ENCODE results near the gene USP3. TPM values are rescaled to one million over a fixed set of nuclear protein-coding genes. Genes with fewer than 3 reads are reported as not detected.
A peak's percentile ranks its signal among the peaks of the same experiment; 100 is the strongest.

Gene USP3
- total and polyA plus RNA-seq, 2 of the 4 experiments (the other 2 are of a cell fraction), result 17.3 to 52.3 TPM

GRCh38 chr15:63551400-63551799 lies 47.0 kb downstream of the USP3 start:
- peak overlapping the region; percentile 82; the same call in 1 of the 2 replicates for H3K18ac ChIP-seq (ENCODE audit: low read depth, low read length)
- ChIA-PET CTCF (no interaction called here), POLR2A (ENCODE audit: unreplicated experiment) (no interaction called here)
- H2BK5ac ChIP-seq (ENCODE audit: low read depth, low read length, poor library complexity, severe bottlenecking), result peak overlapping the region; percentile 84
- H4K5ac ChIP-seq (ENCODE audit: low read depth, low read length), result peak overlapping the region; percentile 61; the same call in 1 of the 2 replicates
- WGBS, 2 experiments (ENCODE audit: extremely low coverage in 2 of 2, insufficient read length in 1 of 2), result no CpG with 5 or more reads among the region's 1 CpG
- 0 out of 2 replicates have a peak overlapping the region, but pooled peaks have one; percentile 27 for H2AK5ac ChIP-seq (ENCODE audit: low read depth, low read length)
- dilution Hi-C loops (cut with HindIII; ENCODE audit: low sequenced_read_pairs, unreplicated experiment), result no loop called here
- H2BK15ac ChIP-seq (ENCODE audit: low read depth, low read length), result no peak overlapping the region; the same call in 2 of the 3 replicates
- 0 out of 2 replicates have a peak overlapping the region, but pooled peaks have one; percentile 55 for H3K23ac ChIP-seq (ENCODE audit: low read depth, low read length)
- H3K9me3 ChIP-seq (ENCODE audit: control insufficient read depth, insufficient read depth, low read length), result no peaks in the 10 kb centered on the region
- H3K9ac ChIP-seq (ENCODE audit: low read depth, low read length), result no peak overlapping the region
- 0 out of 2 replicates have a peak overlapping the region, but pooled peaks have one; percentile 52 for H2BK120ac ChIP-seq (ENCODE audit: low read depth, low read length)
- H2AFZ ChIP-seq (replicated peaks; ENCODE audit: low read length, poor library complexity), result no peak overlapping the region
- H2AK9ac ChIP-seq (replicated peaks; ENCODE audit: low read depth, low read length, poor library complexity), result no peak overlapping the region
- intact Hi-C loops (cut with micrococcal nuclease), result no loop called here
- H3K27ac ChIP-seq (ENCODE audit: insufficient read depth, low read length), result peak overlapping the region; percentile 66; the same call in 1 of the 2 replicates
- H3K27me3 ChIP-seq (ENCODE audit: control insufficient read depth, insufficient read depth, low read length), result no peaks in the 10 kb centered on the region
- TF ChIP-seq RCOR1 (IDR thresholded peaks at IDR 0.05; ENCODE audit: insufficient replicate concordance, low read length) (no peak), CEBPB (IDR thresholded peaks at IDR 0.05; ENCODE audit: low read depth, low read length) (peak; percentile 95), RFX5 (IDR thresholded peaks at IDR 0.05; ENCODE audit: low read depth, low read length) (no peak), POLR2A (IDR thresholded peaks at IDR 0.05; ENCODE audit: low read depth, low read length) (no peak), FOS (IDR thresholded peaks at IDR 0.05; ENCODE audit: low read depth, low read length) (peak; percentile 75), NFE2L2 (IDR thresholded peaks at IDR 0.05; ENCODE audit: low read depth, low read length) (no peak), BHLHE40 (IDR thresholded peaks at IDR 0.05; ENCODE audit: low read depth, low read length) (no peak)
- TF ChIP-seq, protein P1, sequence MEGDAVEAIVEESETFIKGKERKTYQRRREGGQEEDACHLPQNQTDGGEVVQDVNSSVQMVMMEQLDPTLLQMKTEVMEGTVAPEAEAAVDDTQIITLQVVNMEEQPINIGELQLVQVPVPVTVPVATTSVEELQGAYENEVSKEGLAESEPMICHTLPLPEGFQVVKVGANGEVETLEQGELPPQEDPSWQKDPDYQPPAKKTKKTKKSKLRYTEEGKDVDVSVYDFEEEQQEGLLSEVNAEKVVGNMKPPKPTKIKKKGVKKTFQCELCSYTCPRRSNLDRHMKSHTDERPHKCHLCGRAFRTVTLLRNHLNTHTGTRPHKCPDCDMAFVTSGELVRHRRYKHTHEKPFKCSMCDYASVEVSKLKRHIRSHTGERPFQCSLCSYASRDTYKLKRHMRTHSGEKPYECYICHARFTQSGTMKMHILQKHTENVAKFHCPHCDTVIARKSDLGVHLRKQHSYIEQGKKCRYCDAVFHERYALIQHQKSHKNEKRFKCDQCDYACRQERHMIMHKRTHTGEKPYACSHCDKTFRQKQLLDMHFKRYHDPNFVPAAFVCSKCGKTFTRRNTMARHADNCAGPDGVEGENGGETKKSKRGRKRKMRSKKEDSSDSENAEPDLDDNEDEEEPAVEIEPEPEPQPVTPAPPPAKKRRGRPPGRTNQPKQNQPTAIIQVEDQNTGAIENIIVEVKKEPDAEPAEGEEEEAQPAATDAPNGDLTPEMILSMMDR (conservative IDR thresholded peaks at IDR 0.05; ENCODE audit: low read depth, low read length), result no peak
- H3K9me1 ChIP-seq (ENCODE audit: insufficient read depth, low read length), result peaks cover 3% of the 10 kb centered on the region
- ATAC-seq (ENCODE audit: low read depth) (peak; percentile 54), DNase-seq (peak; percentile 85)
- H4K20me1 ChIP-seq (ENCODE audit: insufficient read depth, low read length), result peaks cover 3% of the 10 kb centered on the region; the same call in 1 of the 2 replicates
- no peaks in the 10 kb centered on the region for H3K4me1 ChIP-seq (ENCODE audit: control insufficient read depth, insufficient read depth, low read length)
- 0 out of 2 replicates have a peak overlapping the region, but pooled peaks have one; percentile 71 for H3K14ac ChIP-seq (replicated peaks; ENCODE audit: low read depth, low read length)
- peak overlapping the region; percentile 82; the same call in 1 of the 2 replicates for H2BK20ac ChIP-seq (ENCODE audit: low read depth, low read length)
- in situ Hi-C loops (cut with MboI; ENCODE audit: low sequenced_read_pairs), result loop anchor here (5.0 kb wide), 1 partner anchor 39 kb away; no protein-coding TSS in a partner anchor
- H3K4me3 ChIP-seq (ENCODE audit: insufficient read depth, low read depth, low read length), result no peak overlapping the region
- peak overlapping the region; percentile 62; the same call in 1 of the 2 replicates for H3K4me2 ChIP-seq (ENCODE audit: low read depth, low read length)
- BruUV-seq (replicated peaks), result no TSS peak
- H3K4ac ChIP-seq (ENCODE audit: low read depth, low read length), result peak overlapping the region; percentile 64; the same call in 1 of the 2 replicates
- peaks cover 4% of the 10 kb centered on the region for H3K36me3 ChIP-seq (ENCODE audit: control insufficient read depth, insufficient read depth, low read length)
- peaks cover 11 to 23% of the 10 kb centered on the region in 2 experiments; a peak in 3 of 4 replicates for H3K79me1 ChIP-seq (ENCODE audit: low read depth in 1 of 2, low read length in 2 of 2)
- no peak overlapping the region for H4K91ac ChIP-seq (ENCODE audit: insufficient read depth, low read depth, low read length)
- peak overlapping the region in 1 of 2 experiments; percentile 83; a peak in 1 of 4 replicates for H4K8ac ChIP-seq (ENCODE audit: low read depth in 2 of 2, low read length in 2 of 2)
- H3K56ac ChIP-seq (ENCODE audit: extremely low read depth, insufficient read depth, low read length), result no peak overlapping the region
